K562 (cell line): ENCODE results near the gene CEP76. TPM values are rescaled to one million over a fixed set of nuclear protein-coding genes. Genes with fewer than 3 reads are reported as not detected.

Experiments used
- BHLHE40 ChIP-seq: IDR thresholded peaks from 2 replicates; pipeline ENCODE4 v1.6.1; 2011; ENCODE audit warnings: low read length, improper control_type of control experiment
- HNRNPH1 ChIP-seq: fragments of 200-400 bp; formaldehyde crosslinking; optimal IDR thresholded peaks from 2 replicates; pipeline ENCODE3; 2017; ENCODE audit warnings: low read depth, mild to moderate bottlenecking, low read length, moderate library complexity
- KDM2B ChIP-seq: fragments of 250-450 bp; sonication (Bioruptor Pico); IDR thresholded peaks from 2 replicates; pipeline ENCODE4 v1.8.0; 2021; ENCODE audit warnings: mild to moderate bottlenecking, moderate library complexity
- KHSRP ChIP-seq: fragments of 450-650 bp; IDR thresholded peaks from 2 replicates; pipeline ENCODE4 v1.6.1; 2017
- KLF16 ChIP-seq: IDR thresholded peaks from 2 replicates; pipeline ENCODE4 v1.6.1; 2016; ENCODE audit warnings: antibody characterized with exemption
- NFRKB ChIP-seq: fragments of 450-650 bp; IDR thresholded peaks from 2 replicates; pipeline ENCODE4 v1.6.1; 2016; ENCODE audit warnings: low read depth
- TCF7L2 ChIP-seq: fragments of 150-350 bp; IDR thresholded peaks from 2 replicates; pipeline ENCODE4 v1.6.1; 2016; ENCODE audit warnings: low read depth, mild to moderate bottlenecking, low read length, moderate library complexity
- YY1 ChIP-seq, 3 experiments: IDR thresholded peaks; 2 replicates each; pipeline ENCODE4 v1.6.1; 2011; ENCODE audit warnings: low read length in 2 of 3, mild to moderate bottlenecking in 2 of 3, moderate library complexity in 2 of 3, borderline replicate concordance in 1 of 3, control low read depth in 1 of 3, low read depth in 1 of 3; ENCODE audit not compliant: insufficient read depth in 3 of 3, insufficient replicate concordance in 2 of 3, control insufficient read depth in 1 of 3, insufficient read length in 1 of 3; ENCODE audit errors: extremely low read depth in 1 of 3
- ZNF165 ChIP-seq: fragments of 250-450 bp; sonication (Bioruptor Pico); IDR thresholded peaks from 2 replicates; pipeline ENCODE4 v1.4.0; 2020; ENCODE audit warnings: borderline replicate concordance
- ZNF24 ChIP-seq: fragments of 450-650 bp; IDR thresholded peaks from 2 replicates; pipeline ENCODE4 v1.6.1; 2016
- ZNF263 ChIP-seq: sonication (generic); formaldehyde crosslinking; IDR thresholded peaks from 2 replicates; pipeline ENCODE4 v1.8.0; 2022; ENCODE audit warnings: mild to moderate bottlenecking, missing genetic modification reagents, borderline replicate concordance
- ZNF778 ChIP-seq: fragments of 450-650 bp; formaldehyde crosslinking; IDR thresholded peaks from 2 replicates; pipeline ENCODE4 v1.4.0; 2020; ENCODE audit warnings: mild to moderate bottlenecking, moderate library complexity
- ZNF830 ChIP-seq: fragments of 250-450 bp; sonication (Bioruptor Pico); IDR thresholded peaks from 2 replicates; pipeline ENCODE4 v1.5.0; 2021; ENCODE audit warnings: mild to moderate bottlenecking
- polyA plus RNA-seq, 8 experiments: library from polyadenylated mRNA; depleted of rRNA in 4 of 8; stranded (reverse) in 5 of 8; unstranded in 3 of 8; fragments of >200 nt; fragmentation: Nextera tagmentation in 2 of 8; fragmentation: Illumina TruSeq in 1 of 8; extraction: Ambion mirVana in 2 of 8; extraction: Trizol in 1 of 8; gene quantifications; 2 replicates each; pipeline versions ENCODE4 v1.2.1 to v1.2.3, GENCODE V29; 2011 to 2014; ENCODE audit warnings: inconsistent platforms in 1 of 8, missing spikeins in 1 of 8
- total RNA-seq, 7 experiments: library from RNA; depleted of rRNA in 6 of 7; stranded (reverse); fragments of >200 nt in 6 of 7; fragmentation: Illumina TruSeq in 2 of 7; extraction: Trizol in 2 of 7; gene quantifications; 2 replicates each; pipeline versions ENCODE4 v1.2.1 to v1.2.3, GENCODE V29; 2011 to 2021; ENCODE audit warnings: low replicate concordance in 1 of 7
- TF ChIP-seq, protein P1 (sequence below): fragments of 450-650 bp; IDR thresholded peaks from 2 replicates; pipeline ENCODE4 v1.6.1; 2017; ENCODE audit warnings: mild to moderate bottlenecking, moderate library complexity
- TF ChIP-seq, protein P2 (sequence below), 3 experiments: fragments of 200-800 bp in 1 of 3; fragments of 250-450 bp in 1 of 3; fragments of 450-650 bp in 1 of 3; sonication (Bioruptor Pico) in 1 of 3; sonication (Bioruptor generic) in 1 of 3; formaldehyde crosslinking in 1 of 3; IDR thresholded peaks; 2 replicates each; pipeline versions ENCODE4 v1.6.1 to v1.8.0; 2016 to 2022; ENCODE audit warnings: mild to moderate bottlenecking in 2 of 3, missing genetic modification characterization in 2 of 3, missing compliant biosample characterization in 1 of 3, moderate library complexity in 1 of 3
- TF ChIP-seq, protein P3 (sequence below), 2 experiments: IDR thresholded peaks; 2 replicates each; pipeline ENCODE4 v1.6.1; 2012; ENCODE audit warnings: improper control_type of control experiment in 2 of 2, low read depth in 2 of 2, low read length in 2 of 2, borderline replicate concordance in 1 of 2
- TF ChIP-seq, protein P4 (sequence below): fragments of 450-650 bp; formaldehyde crosslinking; IDR thresholded peaks from 2 replicates; pipeline ENCODE4 v1.4.0; 2020; ENCODE audit warnings: mild to moderate bottlenecking, moderate library complexity

Gene CEP76
- total and polyA plus RNA-seq, 9 of the 15 experiments (the other 6 are each of a cell fraction or from before 2014, with no cell fraction given): 5.3 to 27.3 (median 19.3) TPM

DNA sequence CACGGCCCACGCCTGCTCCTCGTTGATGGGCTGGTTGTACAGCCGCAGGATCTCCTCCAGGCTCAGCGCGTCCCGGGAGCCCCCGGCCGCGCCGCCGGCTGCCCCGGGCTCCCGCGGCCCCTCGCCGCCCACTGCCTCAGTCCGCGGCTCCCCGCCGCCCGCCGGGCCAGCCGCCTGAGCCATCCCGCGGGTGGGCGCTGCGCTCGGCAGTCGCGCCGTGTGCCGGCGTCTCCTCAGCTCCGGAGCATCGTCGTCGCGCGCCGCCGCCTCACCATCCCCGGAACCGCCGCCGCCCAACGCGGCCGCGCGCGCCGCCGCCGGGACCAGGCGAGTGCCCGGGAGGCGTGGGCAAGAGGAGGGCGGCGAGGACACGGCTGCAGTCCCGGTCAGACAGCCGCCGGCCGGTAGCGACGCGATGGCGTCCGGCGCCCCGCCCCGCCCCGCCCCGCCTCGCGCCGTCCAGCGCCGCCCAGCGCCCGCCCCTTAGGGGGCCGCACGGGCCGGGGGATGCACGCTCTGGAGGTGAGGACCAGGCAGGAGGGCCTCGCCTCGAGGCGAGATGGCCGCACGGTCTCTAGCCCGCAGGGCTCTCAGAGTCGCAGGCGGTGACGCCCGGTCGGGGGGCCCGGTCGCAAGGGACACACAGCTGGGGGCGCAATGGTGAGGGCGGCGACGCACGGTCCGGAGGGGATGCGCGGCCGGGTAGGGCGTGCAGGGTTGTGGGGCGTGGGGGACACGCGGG is 44.7 kb downstream of the CEP76 start, which contains the start of gene SPIRE1 (continued):
- TF ChIP-seq, protein P1, sequence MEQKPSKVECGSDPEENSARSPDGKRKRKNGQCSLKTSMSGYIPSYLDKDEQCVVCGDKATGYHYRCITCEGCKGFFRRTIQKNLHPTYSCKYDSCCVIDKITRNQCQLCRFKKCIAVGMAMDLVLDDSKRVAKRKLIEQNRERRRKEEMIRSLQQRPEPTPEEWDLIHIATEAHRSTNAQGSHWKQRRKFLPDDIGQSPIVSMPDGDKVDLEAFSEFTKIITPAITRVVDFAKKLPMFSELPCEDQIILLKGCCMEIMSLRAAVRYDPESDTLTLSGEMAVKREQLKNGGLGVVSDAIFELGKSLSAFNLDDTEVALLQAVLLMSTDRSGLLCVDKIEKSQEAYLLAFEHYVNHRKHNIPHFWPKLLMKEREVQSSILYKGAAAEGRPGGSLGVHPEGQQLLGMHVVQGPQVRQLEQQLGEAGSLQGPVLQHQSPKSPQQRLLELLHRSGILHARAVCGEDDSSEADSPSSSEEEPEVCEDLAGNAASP: no peak
- TF ChIP-seq, protein P2, sequence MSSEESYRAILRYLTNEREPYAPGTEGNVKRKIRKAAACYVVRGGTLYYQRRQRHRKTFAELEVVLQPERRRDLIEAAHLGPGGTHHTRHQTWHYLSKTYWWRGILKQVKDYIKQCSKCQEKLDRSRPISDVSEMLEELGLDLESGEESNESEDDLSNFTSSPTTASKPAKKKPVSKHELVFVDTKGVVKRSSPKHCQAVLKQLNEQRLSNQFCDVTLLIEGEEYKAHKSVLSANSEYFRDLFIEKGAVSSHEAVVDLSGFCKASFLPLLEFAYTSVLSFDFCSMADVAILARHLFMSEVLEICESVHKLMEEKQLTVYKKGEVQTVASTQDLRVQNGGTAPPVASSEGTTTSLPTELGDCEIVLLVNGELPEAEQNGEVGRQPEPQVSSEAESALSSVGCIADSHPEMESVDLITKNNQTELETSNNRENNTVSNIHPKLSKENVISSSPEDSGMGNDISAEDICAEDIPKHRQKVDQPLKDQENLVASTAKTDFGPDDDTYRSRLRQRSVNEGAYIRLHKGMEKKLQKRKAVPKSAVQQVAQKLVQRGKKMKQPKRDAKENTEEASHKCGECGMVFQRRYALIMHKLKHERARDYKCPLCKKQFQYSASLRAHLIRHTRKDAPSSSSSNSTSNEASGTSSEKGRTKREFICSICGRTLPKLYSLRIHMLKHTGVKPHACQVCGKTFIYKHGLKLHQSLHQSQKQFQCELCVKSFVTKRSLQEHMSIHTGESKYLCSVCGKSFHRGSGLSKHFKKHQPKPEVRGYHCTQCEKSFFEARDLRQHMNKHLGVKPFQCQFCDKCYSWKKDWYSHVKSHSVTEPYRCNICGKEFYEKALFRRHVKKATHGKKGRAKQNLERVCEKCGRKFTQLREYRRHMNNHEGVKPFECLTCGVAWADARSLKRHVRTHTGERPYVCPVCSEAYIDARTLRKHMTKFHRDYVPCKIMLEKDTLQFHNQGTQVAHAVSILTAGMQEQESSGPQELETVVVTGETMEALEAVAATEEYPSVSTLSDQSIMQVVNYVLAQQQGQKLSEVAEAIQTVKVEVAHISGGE (CRISPR knock-in tag; IDR thresholded peaks at IDR 0.05): no peak
- TF ChIP-seq KHSRP (no peak), NFRKB (no peak), ZNF830 (CRISPR knock-in tag) (no peak), HNRNPH1 (no peak), ZNF165 (CRISPR knock-in tag) (no peak), KLF16 (no peak), ZNF263 (CRISPR knock-in tag) (no peak), BHLHE40 (peak; percentile 33; the same call in 1 of the 2 replicates), ZNF778 (no peak), KDM2B (no peak), ZNF24 (no peak), YY1 (IDR thresholded peaks at IDR 0.05; ENCODE audit: borderline replicate concordance in 1 of 3, control insufficient read depth in 1 of 3, extremely low read depth in 1 of 3, insufficient read depth in 3 of 3, insufficient read length in 1 of 3, insufficient replicate concordance in 2 of 3, low read depth in 1 of 3, low read length in 2 of 3) (peak in 1 of 3 experiments; percentile 5), TCF7L2 (no peak)
- TF ChIP-seq, protein P3, sequence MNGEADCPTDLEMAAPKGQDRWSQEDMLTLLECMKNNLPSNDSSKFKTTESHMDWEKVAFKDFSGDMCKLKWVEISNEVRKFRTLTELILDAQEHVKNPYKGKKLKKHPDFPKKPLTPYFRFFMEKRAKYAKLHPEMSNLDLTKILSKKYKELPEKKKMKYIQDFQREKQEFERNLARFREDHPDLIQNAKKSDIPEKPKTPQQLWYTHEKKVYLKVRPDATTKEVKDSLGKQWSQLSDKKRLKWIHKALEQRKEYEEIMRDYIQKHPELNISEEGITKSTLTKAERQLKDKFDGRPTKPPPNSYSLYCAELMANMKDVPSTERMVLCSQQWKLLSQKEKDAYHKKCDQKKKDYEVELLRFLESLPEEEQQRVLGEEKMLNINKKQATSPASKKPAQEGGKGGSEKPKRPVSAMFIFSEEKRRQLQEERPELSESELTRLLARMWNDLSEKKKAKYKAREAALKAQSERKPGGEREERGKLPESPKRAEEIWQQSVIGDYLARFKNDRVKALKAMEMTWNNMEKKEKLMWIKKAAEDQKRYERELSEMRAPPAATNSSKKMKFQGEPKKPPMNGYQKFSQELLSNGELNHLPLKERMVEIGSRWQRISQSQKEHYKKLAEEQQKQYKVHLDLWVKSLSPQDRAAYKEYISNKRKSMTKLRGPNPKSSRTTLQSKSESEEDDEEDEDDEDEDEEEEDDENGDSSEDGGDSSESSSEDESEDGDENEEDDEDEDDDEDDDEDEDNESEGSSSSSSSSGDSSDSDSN (IDR thresholded peaks at IDR 0.05; ENCODE audit: borderline replicate concordance in 1 of 2, low read depth in 2 of 2, low read length in 2 of 2): no peak; a peak in 2 of 4 replicates
- TF ChIP-seq, protein P4, sequence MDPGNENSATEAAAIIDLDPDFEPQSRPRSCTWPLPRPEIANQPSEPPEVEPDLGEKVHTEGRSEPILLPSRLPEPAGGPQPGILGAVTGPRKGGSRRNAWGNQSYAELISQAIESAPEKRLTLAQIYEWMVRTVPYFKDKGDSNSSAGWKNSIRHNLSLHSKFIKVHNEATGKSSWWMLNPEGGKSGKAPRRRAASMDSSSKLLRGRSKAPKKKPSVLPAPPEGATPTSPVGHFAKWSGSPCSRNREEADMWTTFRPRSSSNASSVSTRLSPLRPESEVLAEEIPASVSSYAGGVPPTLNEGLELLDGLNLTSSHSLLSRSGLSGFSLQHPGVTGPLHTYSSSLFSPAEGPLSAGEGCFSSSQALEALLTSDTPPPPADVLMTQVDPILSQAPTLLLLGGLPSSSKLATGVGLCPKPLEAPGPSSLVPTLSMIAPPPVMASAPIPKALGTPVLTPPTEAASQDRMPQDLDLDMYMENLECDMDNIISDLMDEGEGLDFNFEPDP: no peak
